ENCODE measurements around the gene GMFB.
A peak's percentile ranks its signal among the peaks of the same experiment; 100 is the strongest.

The GMFB gene

GRCh38 chr14:54509546-54510501 lies 21.0 kb upstream of the GMFB start, which contains the start of gene CGRRF1:
Gene CGRRF1 (plus strand): TSS chr14:54509906. CDS start chr14:54509960, 54 bp downstream.
- peak; percentile 95 to 99 for DNase-seq (ENCODE audit: low read depth in 1 of 2, low spot score in 1 of 2)
- in situ Hi-C loops (cut with HindIII; ENCODE audit: low pct_unique_long_range_greater_than_20kb, low sequenced_read_pairs), result no loop called here
- TF ChIP-seq JUND (IDR thresholded peaks at IDR 0.05; ENCODE audit: low read depth), result no peak

- TF ChIP-seq JUND (IDR thresholded peaks at IDR 0.05; ENCODE audit: low read depth), result no peak
- in situ Hi-C loops (cut with HindIII; ENCODE audit: low pct_unique_long_range_greater_than_20kb, low sequenced_read_pairs), result no loop called here
- DNase-seq (ENCODE audit: low read depth in 1 of 2, low spot score in 1 of 2), result peak in 1 of 2 experiments; percentile 92
Observed at GRCh38 chr14:54503486-54503885, 14.7 kb upstream of the GMFB start.

- in situ Hi-C loops (cut with HindIII; ENCODE audit: low pct_unique_long_range_greater_than_20kb, low sequenced_read_pairs), result no loop called here
- no peak for TF ChIP-seq JUND (IDR thresholded peaks at IDR 0.05; ENCODE audit: low read depth)
- DNase-seq (ENCODE audit: low read depth in 1 of 2, low spot score in 1 of 2), result no peak
Observed at GRCh38 chr14:54502602-54503001, 13.8 kb upstream of the GMFB start.

- in situ Hi-C loops (cut with HindIII; ENCODE audit: low pct_unique_long_range_greater_than_20kb, low sequenced_read_pairs), result no loop called here
- no peak for DNase-seq (ENCODE audit: low read depth in 1 of 2, low spot score in 1 of 2)
- no peak for TF ChIP-seq JUND (IDR thresholded peaks at IDR 0.05; ENCODE audit: low read depth)
Observed at GRCh38 chr14:54501480-54501879, 12.7 kb upstream of the GMFB start.

- DNase-seq (ENCODE audit: low read depth in 1 of 2, low spot score in 1 of 2), result no peak
- no peak for TF ChIP-seq JUND (IDR thresholded peaks at IDR 0.05; ENCODE audit: low read depth)
- in situ Hi-C loops (cut with HindIII; ENCODE audit: low pct_unique_long_range_greater_than_20kb, low sequenced_read_pairs), result no loop called here
Observed at GRCh38 chr14:54500744-54501143, 12.0 kb upstream of the GMFB start.

GRCh38 chr14:54498579-54498978 lies 9.8 kb upstream of the GMFB start:
- DNase-seq (ENCODE audit: low read depth in 1 of 2, low spot score in 1 of 2), result no peak
- no peak for TF ChIP-seq JUND (IDR thresholded peaks at IDR 0.05; ENCODE audit: low read depth)
- in situ Hi-C loops (cut with HindIII; ENCODE audit: low pct_unique_long_range_greater_than_20kb, low sequenced_read_pairs), result no loop called here

GRCh38 chr14:54498095-54498531 lies 9.3 kb upstream of the GMFB start:
- in situ Hi-C loops (cut with HindIII; ENCODE audit: low pct_unique_long_range_greater_than_20kb, low sequenced_read_pairs), result no loop called here
- DNase-seq (ENCODE audit: low read depth in 1 of 2, low spot score in 1 of 2), result no peak
- TF ChIP-seq JUND (IDR thresholded peaks at IDR 0.05; ENCODE audit: low read depth), result no peak

GRCh38 chr14:54497224-54497623 lies 8.4 kb upstream of the GMFB start:
- in situ Hi-C loops (cut with HindIII; ENCODE audit: low pct_unique_long_range_greater_than_20kb, low sequenced_read_pairs), result no loop called here
- no peak for TF ChIP-seq JUND (IDR thresholded peaks at IDR 0.05; ENCODE audit: low read depth)
- no peak for DNase-seq (ENCODE audit: low read depth in 1 of 2, low spot score in 1 of 2)

- TF ChIP-seq JUND (IDR thresholded peaks at IDR 0.05; ENCODE audit: low read depth), result no peak
- DNase-seq (ENCODE audit: low read depth in 1 of 2, low spot score in 1 of 2), result peak in 1 of 2 experiments; percentile 31
- in situ Hi-C loops (cut with HindIII; ENCODE audit: low pct_unique_long_range_greater_than_20kb, low sequenced_read_pairs), result no loop called here
Observed at GRCh38 chr14:54493293-54493692, 4.5 kb upstream of the GMFB start.

- TF ChIP-seq JUND (IDR thresholded peaks at IDR 0.05; ENCODE audit: low read depth), result no peak
- DNase-seq (ENCODE audit: low read depth in 1 of 2, low spot score in 1 of 2), result peak in 1 of 2 experiments; percentile 83
- in situ Hi-C loops (cut with HindIII; ENCODE audit: low pct_unique_long_range_greater_than_20kb, low sequenced_read_pairs), result no loop called here
Observed at GRCh38 chr14:54490445-54491175, 1.8 kb upstream of the GMFB start.

- peak in 1 of 2 experiments; percentile 64 for DNase-seq (ENCODE audit: low read depth in 1 of 2, low spot score in 1 of 2)
- in situ Hi-C loops (cut with HindIII; ENCODE audit: low pct_unique_long_range_greater_than_20kb, low sequenced_read_pairs), result no loop called here
- TF ChIP-seq JUND (IDR thresholded peaks at IDR 0.05; ENCODE audit: low read depth), result no peak
Observed at GRCh38 chr14:54489731-54490444, 1.1 kb upstream of the GMFB start.

- in situ Hi-C loops (cut with HindIII; ENCODE audit: low pct_unique_long_range_greater_than_20kb, low sequenced_read_pairs), result no loop called here
- no peak for DNase-seq (ENCODE audit: low read depth in 1 of 2, low spot score in 1 of 2)
- TF ChIP-seq JUND (IDR thresholded peaks at IDR 0.05; ENCODE audit: low read depth), result no peak
Observed at GRCh38 chr14:54489318-54489683, 521 bp upstream of the GMFB start.
